ENCODE results near the gene RBM38. TPM values are rescaled to one million over a fixed set of nuclear protein-coding genes. Genes with fewer than 3 reads are reported as not detected.

The RBM38 gene
- total RNA-seq, 1 experiment from 2014 or later = 39.9 TPM

GRCh38 chr20:57398901-57399535, 7.8 kb downstream of the RBM38 start:
- no peak for DNase-seq (ENCODE audit: low read depth, low spot score)
- no peaks in the 10 kb centered on the region for H3K27me3 ChIP-seq (ENCODE audit: control insufficient read depth, insufficient read depth, low read length)
- intact Hi-C loops (cut with micrococcal nuclease; ENCODE audit: unreplicated experiment) = no loop called here
- H3K9me3 ChIP-seq (ENCODE audit: control insufficient read depth, insufficient read depth, low read depth, low read length) = no peaks in the 10 kb centered on the region
- no peak overlapping the region for H3K27ac ChIP-seq (ENCODE audit: low read length)
- no peaks in the 10 kb centered on the region for H3K4me1 ChIP-seq (ENCODE audit: control insufficient read depth, insufficient read depth, low read length)
- no peaks in the 10 kb centered on the region for H3K36me3 ChIP-seq (ENCODE audit: control insufficient read depth, insufficient read depth, low read length)
- ChIA-PET CTCF (no interaction called here), POLR2A (no interaction called here)
- ATAC-seq = no peak
- no TSS peak for BruUV-seq (replicated peaks)
- in situ Hi-C loops (cut with HindIII; ENCODE audit: low pct_unique_long_range_greater_than_20kb, low sequenced_read_pairs) = no loop called here
- TF ChIP-seq TCF7L2 (IDR thresholded peaks at IDR 0.05; ENCODE audit: low read depth, low read length) (no peak), CTCF (IDR thresholded peaks at IDR 0.05) (no peak), POLR2AphosphoS5 (IDR thresholded peaks at IDR 0.05; ENCODE audit: low read depth, low read length) (no peak), REST (IDR thresholded peaks at IDR 0.05; ENCODE audit: insufficient read depth in 1 of 2, low read depth in 2 of 2, low read length in 1 of 2) (no peak), SIN3A (IDR thresholded peaks at IDR 0.05; ENCODE audit: borderline replicate concordance, insufficient read depth, low read depth, low read length) (no peak)
- no peak overlapping the region for H3K4me3 ChIP-seq (ENCODE audit: low read depth in 2 of 2, low read length in 2 of 2)

GRCh38 chr20:57399587-57400155, 8.5 kb downstream of the RBM38 start:
- no TSS peak for BruUV-seq (replicated peaks)
- Histone ChIP-seq H3K27me3 (ENCODE audit: control insufficient read depth, insufficient read depth, low read length) (no peaks in the 10 kb centered on the region), H3K4me3 (ENCODE audit: low read depth in 2 of 2, low read length in 2 of 2) (no peak overlapping the region), H3K36me3 (ENCODE audit: control insufficient read depth, insufficient read depth, low read length) (no peaks in the 10 kb centered on the region), H3K27ac (ENCODE audit: low read length) (no peak overlapping the region), H3K4me1 (ENCODE audit: control insufficient read depth, insufficient read depth, low read length) (no peaks in the 10 kb centered on the region), H3K9me3 (ENCODE audit: control insufficient read depth, insufficient read depth, low read depth, low read length) (no peaks in the 10 kb centered on the region)
- no peak for DNase-seq (ENCODE audit: low read depth, low spot score)
- ATAC-seq = peak; percentile 28; the same call in 1 of the 2 replicates
- no peak for TF ChIP-seq REST (IDR thresholded peaks at IDR 0.05; ENCODE audit: insufficient read depth in 1 of 2, low read depth in 2 of 2, low read length in 1 of 2)
- TF ChIP-seq SIN3A (IDR thresholded peaks at IDR 0.05; ENCODE audit: borderline replicate concordance, insufficient read depth, low read depth, low read length) = no peak
- intact Hi-C loops (cut with micrococcal nuclease; ENCODE audit: unreplicated experiment) (no loop called here), in situ Hi-C loops (cut with HindIII; ENCODE audit: low pct_unique_long_range_greater_than_20kb, low sequenced_read_pairs) (no loop called here)
- ChIA-PET POLR2A (no interaction called here), CTCF (no interaction called here)

All from Panc1 (cell line).